Tibial nerve (tissue), 4 donors: ENCODE data around the gene ABCA4. TPM values are rescaled to one million over a fixed set of nuclear protein-coding genes. Genes with fewer than 3 reads are reported as not detected.

Experiments
- DNase-seq, 2 donors: peaks; one replicate each; pipeline ENCODE4 v3.0.0-alpha.2; 2019; ENCODE audit warnings: low spot score in 2 of 2
- H3K27ac ChIP-seq, 4 donors: fragments of 200-600 bp; sonication (generic) in 3 of 4; one replicate each; pipeline ENCODE4 v1.5.1; 2017 to 2019; ENCODE audit warnings: mild to moderate bottlenecking in 1 of 4
- H3K27me3 ChIP-seq, 2 donors: fragments of 200-600 bp; sonication (generic) in 1 of 2; one replicate each; pipeline versions ENCODE4 v1.5.1 to v1.6.0; 2017 to 2019
- H3K36me3 ChIP-seq, 3 donors: fragments of 200-600 bp; sonication (generic); one replicate each; pipeline ENCODE4 v1.5.1; 2018 to 2019
- H3K4me1 ChIP-seq, 4 donors: fragments of 200-600 bp; sonication (generic) in 3 of 4; one replicate each; pipeline ENCODE4 v1.5.1; 2017 to 2019
- H3K4me3 ChIP-seq, 4 donors: fragments of 200-600 bp; sonication (generic) in 3 of 4; one replicate each; pipeline ENCODE4 v1.5.1; 2017 to 2019; ENCODE audit warnings: mild to moderate bottlenecking in 1 of 4, moderate library complexity in 1 of 4
- H3K9me3 ChIP-seq, 4 donors: fragments of 200-600 bp; sonication (generic) in 3 of 4; one replicate each; pipeline ENCODE4 v1.5.1; 2017 to 2019
- EP300 ChIP-seq, 2 donors: sonication (generic); formaldehyde crosslinking; IDR thresholded peaks; one replicate each; pipeline ENCODE4 v1.6.1; 2017; ENCODE audit warnings: antibody characterized with exemption in 2 of 2, mild to moderate bottlenecking in 1 of 2
- POLR2A ChIP-seq, 2 donors: fragments of 450-650 bp; IDR thresholded peaks; one replicate each; pipeline ENCODE4 v1.6.1; 2017; ENCODE audit warnings: antibody characterized with exemption in 2 of 2, mild to moderate bottlenecking in 2 of 2, moderate library complexity in 2 of 2
- WGBS, 2 donors: methylation state at CpG; one replicate each; pipeline ENCODE4 v1.1.5; 2018; 5-methylcytosine and 5-hydroxymethylcytosine counted together
- total RNA-seq, 4 donors: library from RNA; depleted of rRNA; stranded (reverse); fragments of >200 nt; gene quantifications; one replicate each; pipeline ENCODE4 v1.1.0, GENCODE V29; 2016
- TF ChIP-seq, protein P1 (sequence below), 5 experiments: fragments of 200-600 bp in 3 of 5; fragments of 450-650 bp in 2 of 5; sonication (generic) in 3 of 5; IDR thresholded peaks; one replicate each; pipeline ENCODE4 v1.5.1; 2016 to 2019; ENCODE audit warnings: antibody characterized with exemption in 5 of 5, mild to moderate bottlenecking in 3 of 5, moderate library complexity in 2 of 5

The ABCA4 gene
- total RNA-seq, 4 donors from 2014 or later = 0.20 to 0.21 TPM; not detected in 2

- Histone ChIP-seq H3K4me3 (no peak overlapping the region), H3K36me3 (no peaks in the 10 kb centered on the region), H3K27ac (no peak overlapping the region), H3K27me3 (peaks cover 0 to 2% of the 10 kb centered on the region in 2 donors), H3K4me1 (peaks cover 0 to 20% (median 0%) of the 10 kb centered on the region in 4 donors), H3K9me3 (no peaks in the 10 kb centered on the region)
- DNase-seq = no peak
- TF ChIP-seq POLR2A (IDR thresholded peaks at IDR 0.05) (no peak), EP300 (IDR thresholded peaks at IDR 0.05) (no peak)
- TF ChIP-seq, protein P1, sequence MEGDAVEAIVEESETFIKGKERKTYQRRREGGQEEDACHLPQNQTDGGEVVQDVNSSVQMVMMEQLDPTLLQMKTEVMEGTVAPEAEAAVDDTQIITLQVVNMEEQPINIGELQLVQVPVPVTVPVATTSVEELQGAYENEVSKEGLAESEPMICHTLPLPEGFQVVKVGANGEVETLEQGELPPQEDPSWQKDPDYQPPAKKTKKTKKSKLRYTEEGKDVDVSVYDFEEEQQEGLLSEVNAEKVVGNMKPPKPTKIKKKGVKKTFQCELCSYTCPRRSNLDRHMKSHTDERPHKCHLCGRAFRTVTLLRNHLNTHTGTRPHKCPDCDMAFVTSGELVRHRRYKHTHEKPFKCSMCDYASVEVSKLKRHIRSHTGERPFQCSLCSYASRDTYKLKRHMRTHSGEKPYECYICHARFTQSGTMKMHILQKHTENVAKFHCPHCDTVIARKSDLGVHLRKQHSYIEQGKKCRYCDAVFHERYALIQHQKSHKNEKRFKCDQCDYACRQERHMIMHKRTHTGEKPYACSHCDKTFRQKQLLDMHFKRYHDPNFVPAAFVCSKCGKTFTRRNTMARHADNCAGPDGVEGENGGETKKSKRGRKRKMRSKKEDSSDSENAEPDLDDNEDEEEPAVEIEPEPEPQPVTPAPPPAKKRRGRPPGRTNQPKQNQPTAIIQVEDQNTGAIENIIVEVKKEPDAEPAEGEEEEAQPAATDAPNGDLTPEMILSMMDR (IDR thresholded peaks at IDR 0.05) = no peak
- 75 to 80% methylated on average over 8 of the region's 8 CpGs for WGBS, 2 donors
Measured at GRCh38 chr1:94106716-94107115, 14.2 kb downstream of the ABCA4 start.

GRCh38 chr1:94105957-94106529 is 14.9 kb downstream of the ABCA4 start:
- Histone ChIP-seq H3K36me3 (no peaks in the 10 kb centered on the region), H3K4me1 (peaks cover 0 to 23% (median 0%) of the 10 kb centered on the region in 4 donors), H3K4me3 (no peak overlapping the region), H3K9me3 (no peaks in the 10 kb centered on the region), H3K27me3 (peaks cover 0 to 2% of the 10 kb centered on the region in 2 donors), H3K27ac (no peak overlapping the region)
- 74 to 79% methylated on average over 9 of the region's 9 CpGs for WGBS, 2 donors
- TF ChIP-seq EP300 (IDR thresholded peaks at IDR 0.05) = no peak
- TF ChIP-seq, protein P1 (IDR thresholded peaks at IDR 0.05) = no peak
- no peak for TF ChIP-seq POLR2A (IDR thresholded peaks at IDR 0.05)
- no peak for DNase-seq

GRCh38 chr1:94105581-94105952 is 15.4 kb downstream of the ABCA4 start:
- H3K4me1 ChIP-seq = peaks cover 0 to 23% (median 0%) of the 10 kb centered on the region in 4 donors
- WGBS, 2 donors = 41 to 67% methylated on average over 5 to 7 of the region's 7 CpGs
- no peak for DNase-seq

GRCh38 chr1:94104776-94105580 is 16.0 kb downstream of the ABCA4 start:
- H3K36me3 ChIP-seq = no peaks in the 10 kb centered on the region
- no peak overlapping the region for H3K27ac ChIP-seq
- DNase-seq = no peak
- H3K4me1 ChIP-seq = peaks cover 0 to 23% (median 0%) of the 10 kb centered on the region in 4 donors
- H3K4me3 ChIP-seq = no peak overlapping the region
- H3K9me3 ChIP-seq = no peaks in the 10 kb centered on the region
- peaks cover 0 to 2% of the 10 kb centered on the region in 2 donors for H3K27me3 ChIP-seq
- WGBS, 2 donors = 75 to 78% methylated on average over 10 of the region's 10 CpGs
- no peak for TF ChIP-seq EP300 (IDR thresholded peaks at IDR 0.05)

More at GRCh38 chr1:94105581-94105952, 15.4 kb downstream of the ABCA4 start:
- no peak for TF ChIP-seq POLR2A (IDR thresholded peaks at IDR 0.05)
- TF ChIP-seq, protein P1 (IDR thresholded peaks at IDR 0.05) = no peak
- TF ChIP-seq EP300 (IDR thresholded peaks at IDR 0.05) = no peak
- Histone ChIP-seq H3K4me3 (no peak overlapping the region), H3K27me3 (peaks cover 0 to 2% of the 10 kb centered on the region in 2 donors), H3K27ac (no peak overlapping the region), H3K36me3 (no peaks in the 10 kb centered on the region), H3K9me3 (no peaks in the 10 kb centered on the region)

- TF ChIP-seq POLR2A (IDR thresholded peaks at IDR 0.05) (no peak), EP300 (IDR thresholded peaks at IDR 0.05) (no peak)
- TF ChIP-seq, protein P1 (IDR thresholded peaks at IDR 0.05) = no peak
- H3K27me3 ChIP-seq = peaks cover 0 to 2% of the 10 kb centered on the region in 2 donors
- WGBS, 2 donors = 90 to 91% methylated on average over 9 of the region's 9 CpGs
- H3K36me3 ChIP-seq = no peaks in the 10 kb centered on the region
- peaks cover 0 to 15% (median 0%) of the 10 kb centered on the region in 4 donors for H3K4me1 ChIP-seq
- no peak for DNase-seq
- H3K4me3 ChIP-seq = no peak overlapping the region
- H3K27ac ChIP-seq = no peak overlapping the region
- H3K9me3 ChIP-seq = no peaks in the 10 kb centered on the region
Measured at GRCh38 chr1:94104127-94104684, 16.7 kb downstream of the ABCA4 start.
